HG02763 (cell line): ENCODE data around the gene IL1RL1.
A peak's percentile ranks its signal among the peaks of the same experiment; 100 is the strongest.

Experiments used
- ATAC-seq: cut with Tn5 transposase; IDR thresholded peaks from one replicate; pipeline ENCODE4 v1.9.1; 2021; ENCODE audit warnings: mild to moderate bottlenecking, moderate library complexity; ENCODE audit not compliant: unreplicated experiment

The IL1RL1 gene

DNA sequence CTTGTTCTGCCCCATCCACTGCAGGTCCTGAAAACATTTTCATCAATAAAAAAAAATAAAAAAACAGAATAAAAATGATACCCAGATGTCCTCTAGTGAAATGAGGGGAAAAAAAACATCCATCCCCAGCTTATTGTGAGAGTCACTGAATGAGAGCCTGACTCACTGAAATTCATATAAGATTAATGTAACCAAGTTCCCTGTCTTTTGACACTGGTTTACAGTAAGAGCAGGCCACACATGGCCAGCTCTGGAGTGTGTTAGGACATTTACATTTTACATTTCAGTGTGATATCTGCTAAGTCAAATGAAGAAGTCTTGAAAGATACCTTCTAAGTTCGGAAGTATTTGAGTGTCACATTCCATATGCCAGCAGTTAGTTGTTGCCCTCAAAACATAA, 23.1 kb downstream of the IL1RL1 start:
- ATAC-seq = no peak

GRCh38 chr2:102335871-102336366, 24.6 kb downstream of the IL1RL1 start:
- ATAC-seq = no peak

DNA sequence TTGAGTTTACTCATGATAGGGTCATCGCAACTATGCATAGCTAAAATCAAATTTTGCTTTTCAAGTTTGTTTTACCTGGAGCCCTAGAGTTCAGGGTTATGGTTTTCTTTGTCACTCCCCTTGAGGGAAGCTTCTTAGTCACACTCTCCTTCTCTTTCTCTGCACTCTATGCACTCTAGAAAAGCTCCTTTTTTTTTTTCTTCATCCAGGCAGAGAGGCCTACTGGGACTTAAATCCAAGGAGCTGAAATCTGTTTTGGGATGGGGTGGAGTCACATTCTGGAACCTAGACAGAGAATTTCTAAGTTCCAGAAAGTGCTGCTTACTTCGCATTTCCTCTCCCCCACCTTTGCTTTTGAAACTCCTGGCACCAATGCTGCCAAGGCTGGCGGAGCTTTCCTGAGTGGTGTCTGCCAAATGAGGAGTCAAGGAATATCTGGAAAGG, 25.2 kb downstream of the IL1RL1 start:
- no peak for ATAC-seq

DNA sequence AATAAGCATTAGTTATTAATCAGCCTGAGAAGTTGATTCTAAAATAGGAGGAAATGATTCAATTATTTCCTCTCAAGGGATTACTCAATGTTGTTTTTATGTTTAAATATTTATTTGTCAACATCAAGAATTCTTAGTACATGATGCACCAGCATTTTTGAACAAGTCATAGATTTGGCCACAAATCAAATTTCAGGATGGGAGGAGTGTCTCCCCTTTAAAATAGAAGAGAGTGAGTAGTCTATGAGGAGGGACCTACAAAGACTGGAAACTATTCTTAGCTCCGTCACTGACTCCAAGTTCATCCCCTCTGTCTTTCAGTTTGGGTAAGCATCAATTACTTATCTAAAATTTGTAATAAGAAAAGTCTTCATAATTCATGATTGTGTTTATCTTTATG, 25.6 kb downstream of the IL1RL1 start:
- ATAC-seq = no peak

DNA sequence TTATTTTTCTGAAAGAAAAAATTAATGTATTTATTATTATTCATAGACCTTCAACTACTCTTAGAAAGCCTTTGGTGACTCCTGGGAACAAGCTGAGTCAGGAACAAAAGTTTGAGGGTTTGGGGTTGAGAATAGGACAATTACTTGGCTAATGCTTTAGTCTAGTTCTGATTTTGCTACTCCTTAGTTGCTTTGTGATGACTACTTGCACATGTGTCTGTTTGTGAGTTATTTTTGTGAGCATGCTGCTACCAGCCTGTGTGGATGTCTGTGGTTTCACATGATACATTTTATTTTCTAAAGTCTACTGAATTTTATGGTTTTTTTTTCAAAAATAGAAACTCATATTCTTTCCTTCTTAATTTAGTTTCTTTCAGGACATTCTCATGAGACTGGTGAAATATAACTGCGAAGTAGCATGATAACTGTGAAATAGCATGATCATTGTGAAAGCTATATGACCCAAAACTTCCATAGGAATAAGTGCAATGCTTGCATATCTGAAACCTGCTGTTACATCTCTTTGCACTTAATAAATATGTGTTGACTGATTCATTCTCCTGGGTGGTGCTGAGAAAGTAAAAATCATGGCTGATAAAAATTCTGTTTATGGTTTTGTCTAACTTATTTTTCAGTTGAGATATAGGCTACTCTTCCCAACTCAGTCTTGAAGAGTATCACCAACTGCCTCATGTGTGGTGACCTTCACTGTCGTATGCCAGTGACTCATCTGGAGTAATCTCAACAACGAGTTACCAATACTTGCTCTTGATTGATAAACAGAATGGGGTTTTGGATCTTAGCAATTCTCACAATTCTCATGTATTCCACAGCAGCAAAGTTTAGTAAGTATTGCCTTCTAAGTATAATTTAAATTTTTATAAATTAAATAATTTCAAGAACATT, 26.4 kb downstream of the IL1RL1 start:
- ATAC-seq = no peak

DNA sequence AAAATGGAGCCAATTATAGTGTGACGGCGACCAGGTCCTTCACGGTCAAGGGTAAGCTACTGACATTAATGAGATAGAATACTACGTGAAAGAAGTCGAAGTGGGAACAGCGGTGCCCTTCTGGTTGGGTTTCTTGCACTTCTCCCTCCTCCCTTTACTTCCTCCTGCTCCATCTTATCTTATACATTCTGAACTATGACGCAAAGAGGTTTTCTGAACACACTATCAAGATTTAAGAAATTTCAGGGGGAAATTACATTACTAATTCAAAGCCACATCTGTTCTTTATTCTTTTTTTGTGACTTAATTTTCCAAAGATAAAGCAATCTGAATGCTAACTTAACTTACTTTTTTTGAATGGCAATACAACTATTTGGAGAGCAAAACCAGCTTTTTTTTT, 29.4 kb downstream of the IL1RL1 start:
- ATAC-seq = no peak

DNA sequence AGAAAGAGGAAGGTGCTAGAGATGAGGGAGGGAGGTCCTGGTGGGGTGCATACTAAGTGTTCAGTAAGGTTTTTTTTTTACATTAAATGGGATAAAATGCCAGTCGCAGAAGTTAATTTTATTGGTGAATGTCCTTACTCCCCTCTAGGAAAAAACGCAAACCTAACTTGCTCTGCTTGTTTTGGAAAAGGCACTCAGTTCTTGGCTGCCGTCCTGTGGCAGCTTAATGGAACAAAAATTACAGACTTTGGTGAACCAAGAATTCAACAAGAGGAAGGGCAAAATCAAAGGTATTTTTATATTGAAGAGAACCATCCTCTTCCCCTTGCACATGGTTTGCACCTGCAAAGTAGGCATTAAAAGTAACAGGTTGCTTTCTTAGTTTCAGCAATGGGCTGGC, 31.5 kb downstream of the IL1RL1 start:
- ATAC-seq = no peak

DNA sequence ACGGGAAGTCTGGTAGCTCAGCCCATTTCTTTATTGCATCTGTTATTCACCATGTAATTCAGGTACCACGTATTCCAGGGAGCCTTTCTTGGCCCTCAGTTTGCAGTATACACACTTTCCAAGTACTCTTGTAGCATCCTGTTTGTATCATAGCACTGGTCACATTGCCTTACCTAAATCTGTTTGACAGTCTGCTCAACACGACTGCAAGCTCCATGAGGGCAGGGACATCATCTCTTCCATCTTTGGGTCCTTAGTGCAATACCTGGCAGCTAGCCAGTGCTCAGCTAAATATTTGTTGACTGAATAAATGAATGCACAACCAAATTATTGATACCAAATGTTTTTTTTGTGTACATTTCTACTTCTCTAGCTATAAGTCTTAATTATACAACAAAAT, 33.0 kb downstream of the IL1RL1 start:
- no peak for ATAC-seq

DNA sequence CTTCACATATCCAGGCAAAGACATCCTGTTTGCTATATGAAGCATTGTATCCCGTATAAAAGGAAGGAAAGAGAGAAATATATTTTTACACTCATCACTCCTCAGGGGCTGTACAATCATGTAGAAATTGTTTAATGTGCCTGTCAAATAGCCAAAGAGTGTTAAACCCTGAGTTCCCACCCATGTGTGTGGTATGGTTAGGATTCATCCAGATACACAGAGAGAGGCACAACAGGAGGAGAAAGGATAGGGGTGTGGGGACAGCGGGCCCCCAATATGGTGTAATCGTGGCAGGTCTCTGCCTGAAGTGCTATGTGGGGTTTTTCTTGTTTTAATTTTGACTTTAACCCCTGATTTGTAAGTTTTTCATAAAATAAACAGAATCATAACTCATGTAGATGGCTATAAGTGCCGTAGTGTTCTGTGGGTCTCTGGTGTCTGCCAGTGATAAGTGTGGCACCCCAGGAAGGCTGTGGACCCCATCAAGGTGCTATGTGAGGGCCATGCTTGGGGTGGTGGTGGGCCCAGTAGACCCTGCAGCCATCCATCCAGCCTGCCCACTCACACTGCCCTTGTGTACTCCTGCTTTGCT, 34.1 kb downstream of the IL1RL1 start:
- ATAC-seq = no peak

- ATAC-seq = no peak
These were observed 35.2 kb downstream of the IL1RL1 start for GRCh38 chr2:102346381-102347130.

GRCh38 chr2:102350137-102350793, 38.9 kb downstream of the IL1RL1 start:
- ATAC-seq = no peak

DNA sequence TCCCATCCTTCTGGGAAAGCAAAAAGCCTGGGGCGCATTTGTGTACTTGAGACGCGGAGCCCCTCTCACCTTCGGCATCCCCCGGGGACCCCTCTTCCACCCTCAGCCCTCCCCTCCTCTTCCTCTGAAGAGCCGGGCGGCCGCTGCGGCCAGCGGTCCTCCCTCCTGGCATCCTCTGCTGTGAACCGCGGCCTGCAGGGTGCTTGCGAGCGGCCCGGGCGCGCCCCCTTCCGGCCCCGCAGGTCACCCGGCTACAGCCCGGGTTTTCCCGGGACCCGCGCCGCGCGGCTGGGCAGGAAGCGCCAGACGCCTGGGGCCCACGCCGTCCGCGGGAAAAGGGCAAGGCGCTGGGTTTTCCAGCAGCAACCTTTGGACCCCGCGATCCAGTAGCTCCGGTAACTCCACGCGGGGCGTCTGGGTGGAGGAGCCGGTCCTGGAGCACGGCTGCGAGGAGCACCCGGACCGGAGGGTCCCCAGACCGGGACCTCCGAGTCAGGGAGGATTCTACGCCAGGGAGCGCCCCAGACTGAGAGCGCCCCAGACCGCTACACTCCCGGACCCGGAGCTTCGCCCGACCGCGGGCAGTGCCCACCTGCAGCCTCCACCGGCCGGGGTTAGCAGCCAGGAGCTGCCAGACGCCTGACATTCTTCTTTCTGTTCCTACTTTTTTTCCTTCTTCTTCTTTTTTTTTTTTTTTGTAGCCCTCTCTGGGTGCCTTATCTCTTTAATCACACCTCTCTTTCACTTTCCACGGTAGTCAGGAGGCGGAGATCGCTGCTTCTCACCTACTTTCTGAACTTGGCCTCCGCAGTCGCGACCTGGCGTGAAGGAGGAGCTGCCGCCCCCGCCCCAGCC, 44.4 kb downstream of the IL1RL1 start, which contains the start of gene IL18R1:
TSS of gene IL18R1 (plus strand) at position 271 of the 855 bp plus-strand sequence. CDS start 6,865 bp downstream, outside the sequence.
- peak; percentile 94 for ATAC-seq

GRCh38 chr2:102356381-102356712, 45.0 kb downstream of the IL1RL1 start:
- no peak for ATAC-seq

DNA sequence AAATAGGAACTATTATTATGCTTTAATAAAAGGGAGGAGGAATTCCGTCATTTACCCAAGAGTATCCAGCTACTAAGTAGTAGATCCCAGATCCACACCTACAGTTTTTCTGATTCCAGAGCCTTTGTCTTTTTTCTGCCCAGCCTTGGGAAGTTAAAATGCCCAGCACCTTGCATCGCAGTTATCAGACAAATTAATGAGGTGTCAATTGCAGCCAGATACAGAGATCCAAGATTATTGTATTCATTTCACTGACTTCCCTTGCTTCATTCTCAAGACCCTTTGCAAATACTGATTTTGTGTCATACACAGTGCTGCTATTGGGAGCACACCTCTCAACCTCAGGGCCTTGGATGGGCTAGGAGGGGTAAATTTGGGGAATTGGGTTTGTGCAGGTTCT, 45.4 kb downstream of the IL1RL1 start:
- no peak for ATAC-seq

DNA sequence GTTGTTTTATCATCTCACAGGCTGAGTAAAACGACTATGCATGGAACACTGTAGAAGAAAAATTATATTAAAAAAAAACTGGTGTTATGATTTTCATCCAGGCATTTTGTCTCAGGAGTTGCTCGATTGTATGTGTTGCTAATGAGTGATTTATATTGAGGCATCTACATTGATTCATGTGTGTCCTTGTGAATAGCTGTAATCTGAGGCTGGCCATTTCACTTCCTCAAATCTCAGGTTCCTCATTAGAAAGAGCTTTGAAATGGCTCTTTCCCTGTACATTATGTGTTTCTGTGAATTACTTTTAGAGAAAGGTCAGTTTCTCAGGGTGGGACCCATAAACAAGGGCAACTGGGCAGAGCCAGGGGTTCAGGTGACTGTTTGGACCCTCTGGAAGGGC, 46.6 kb downstream of the IL1RL1 start:
- ATAC-seq = no peak

- ATAC-seq = no peak
These were observed 47.1 kb downstream of the IL1RL1 start for GRCh38 chr2:102358496-102358895.

DNA sequence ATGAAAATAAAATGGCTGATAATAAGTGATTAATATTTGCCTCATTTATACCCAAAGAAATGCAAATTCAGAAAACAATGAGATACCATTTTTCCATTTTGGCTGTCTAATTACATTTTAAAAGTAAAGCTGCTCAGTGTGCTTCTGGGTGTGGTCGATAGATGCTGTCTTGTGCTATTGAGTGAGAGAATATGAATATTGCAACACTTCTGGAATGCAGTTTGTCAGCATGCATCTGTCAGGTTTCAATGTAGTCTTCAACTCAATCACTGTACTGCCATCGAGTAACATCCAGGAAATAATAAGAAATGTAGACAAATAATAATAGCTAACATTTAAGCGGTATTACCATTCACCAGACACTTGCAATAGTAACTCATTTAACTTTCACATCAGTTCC, 48.2 kb downstream of the IL1RL1 start:
- no peak for ATAC-seq

DNA sequence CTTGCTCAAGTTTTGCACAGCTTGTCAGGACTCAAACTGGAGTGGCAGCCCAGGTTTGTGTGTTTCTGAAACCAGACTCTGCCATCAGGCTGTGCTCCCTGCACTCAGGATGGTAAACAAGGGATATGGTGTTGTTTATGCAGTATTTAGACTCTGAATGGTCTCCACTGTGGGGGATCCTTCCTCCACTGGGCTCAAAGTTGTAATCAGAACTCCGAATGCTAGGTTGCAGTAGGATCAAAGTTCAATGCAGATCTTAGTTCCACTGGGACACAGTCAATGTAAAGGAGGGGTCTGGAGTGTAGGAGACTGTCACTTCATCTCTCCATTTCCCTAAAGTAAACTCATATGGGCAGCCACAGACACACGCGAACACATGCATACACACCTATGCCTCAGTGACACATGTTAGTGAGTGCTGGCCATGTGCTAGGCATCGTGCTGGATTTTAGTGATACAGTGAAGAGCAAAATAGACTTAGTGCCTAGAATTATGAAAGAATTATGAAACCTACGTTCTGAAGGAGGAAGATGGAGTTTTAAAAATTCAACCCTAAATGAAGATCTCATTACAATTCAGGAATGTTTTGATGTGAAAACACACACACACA, 50.4 kb downstream of the IL1RL1 start:
- no peak for ATAC-seq

- no peak for ATAC-seq
These were observed 54.4 kb downstream of the IL1RL1 start for GRCh38 chr2:102365763-102366162.
